Common myeloid progenitor, CD34-positive (primary cell): ENCODE results near the gene SCML1.

ENCODE experiments used
- CTCF ChIA-PET: fragments of 350-600 bp; sonication (Branson Sonifier 250); formaldehyde crosslinking; loops from one replicate; lab custom pipeline; 2021; ENCODE audit warnings: antibody characterized with exemption; lab: Charles Lee
- POLR2A ChIA-PET: fragments of 350-600 bp; sonication (Branson Sonifier 250); formaldehyde crosslinking; loops from one replicate; lab custom pipeline; 2021; ENCODE audit warnings: antibody characterized with exemption; lab: Charles Lee
- DNase-seq, 3 donors: peaks; one replicate each; pipeline versions ENCODE4 v3.0.0 to v3.0.0-alpha.2; 2013
- H3K27ac ChIP-seq, 2 experiments: 1 replicate in 1 of 2; 2 replicates in 1 of 2; pipeline ENCODE4 v1.7.0; 2013; ENCODE audit warnings: inconsistent platforms in 2 of 2, low read length in 2 of 2, mild to moderate bottlenecking in 2 of 2, low read depth in 1 of 2, moderate library complexity in 1 of 2; ENCODE audit not compliant: severe bottlenecking in 2 of 2, insufficient read depth in 1 of 2, poor library complexity in 1 of 2
- H3K27me3 ChIP-seq, 5 experiments: replicated peaks in 2 of 5; 1 replicate in 3 of 5; 2 replicates in 2 of 5; pipeline versions ENCODE4 v1.6.1 to v1.7.0; 2013; ENCODE audit warnings: low read length in 4 of 5, mild to moderate bottlenecking in 2 of 5, moderate library complexity in 2 of 5, inconsistent platforms in 1 of 5; ENCODE audit not compliant: insufficient read depth in 5 of 5, control insufficient read depth in 4 of 5
- H3K36me3 ChIP-seq, 4 experiments: 1 replicate in 2 of 4; 2 replicates in 2 of 4; pipeline versions ENCODE4 v1.6.1 to v1.7.0; 2013; ENCODE audit warnings: low read length in 3 of 4, control low read depth in 1 of 4, mild to moderate bottlenecking in 1 of 4; ENCODE audit not compliant: control insufficient read depth in 4 of 4, insufficient read depth in 4 of 4
- H3K4me1 ChIP-seq, 4 experiments: 1 replicate in 3 of 4; 2 replicates in 1 of 4; pipeline versions ENCODE4 v1.6.1 to v1.7.1; 2013; ENCODE audit warnings: low read length in 3 of 4, mild to moderate bottlenecking in 3 of 4, control low read depth in 1 of 4, inconsistent platforms in 1 of 4, moderate library complexity in 1 of 4; ENCODE audit not compliant: control insufficient read depth in 4 of 4, insufficient read depth in 4 of 4; ENCODE audit errors: control extremely low read depth in 1 of 4
- H3K4me3 ChIP-seq, 7 experiments: 1 replicate in 4 of 7; 2 replicates in 3 of 7; pipeline versions ENCODE4 v1.5.1 to v1.7.0; 2013; ENCODE audit warnings: mild to moderate bottlenecking in 7 of 7, low read length in 6 of 7, moderate library complexity in 6 of 7, inconsistent platforms in 2 of 7, low read depth in 2 of 7, control low read depth in 1 of 7; ENCODE audit not compliant: insufficient read depth in 4 of 7, control insufficient read depth in 1 of 7; ENCODE audit errors: extremely low read depth in 1 of 7
- H3K9me3 ChIP-seq, 5 experiments: 1 replicate in 4 of 5; 2 replicates in 1 of 5; pipeline versions ENCODE4 v1.6.1 to v1.7.1; 2013; ENCODE audit warnings: low read length in 4 of 5, mild to moderate bottlenecking in 2 of 5, inconsistent platforms in 1 of 5, low read depth in 1 of 5, moderate library complexity in 1 of 5; ENCODE audit not compliant: control insufficient read depth in 4 of 5, insufficient read depth in 2 of 5; ENCODE audit errors: control extremely low read depth in 1 of 5
- WGBS: methylation state at CpG from one replicate; pipeline ENCODE4 v1.1.5; 2013; ENCODE audit not compliant: insufficient coverage; 5-methylcytosine and 5-hydroxymethylcytosine counted together

The SCML1 gene

DNA sequence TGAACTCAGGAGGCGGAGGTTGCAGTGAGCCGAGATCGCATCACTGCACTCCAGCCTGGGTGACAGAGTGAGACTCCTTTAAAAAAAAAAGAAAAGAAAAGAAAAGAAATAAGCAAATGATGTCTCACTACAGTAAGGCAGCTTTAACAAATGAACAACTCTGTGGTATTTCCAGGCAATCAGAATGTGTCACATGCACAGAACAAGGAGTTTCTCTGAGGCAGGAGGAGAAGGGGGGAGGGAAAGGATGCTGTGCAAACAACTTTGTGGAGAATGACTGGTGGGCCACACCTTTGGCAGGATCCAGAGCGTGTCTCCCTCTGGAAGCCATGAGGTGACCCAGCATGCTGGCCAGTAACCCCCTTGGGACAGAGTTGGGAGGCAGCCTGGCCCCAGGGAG, 66.2 kb downstream of the SCML1 start:
- Histone ChIP-seq H3K27ac (no peak overlapping the region), H3K36me3 (no peaks in the 10 kb centered on the region), H3K4me1 (peaks cover 0 to 3% (median under 1%) of the 10 kb centered on the region in 4 experiments), H3K9me3 (no peaks in the 10 kb centered on the region), H3K27me3 (no peaks in the 10 kb centered on the region), H3K4me3 (no peak overlapping the region)
- 82% methylated on average over 2 of the region's 4 CpGs for WGBS
- ChIA-PET POLR2A (no interaction called here), CTCF (no interaction called here)
- DNase-seq, result no peak
